Panc1 (cell line): ENCODE results near the gene ABHD4. TPM values are rescaled to one million over a fixed set of nuclear protein-coding genes. Genes with fewer than 3 reads are reported as not detected.

Source experiments
- ATAC-seq: fragments of 200-7000 bp; cut with Tn5 transposase; 2 replicates; pipeline ENCODE4 v1.9.1; 2020; ENCODE audit warnings: mild to moderate bottlenecking, moderate library complexity
- BruUV-seq: library from RNA; stranded (reverse); fragments of 400-500 nt; replicated peaks from 2 replicates; lab custom pipeline; 2021; lab: Mats Ljungman, UMichigan
- CTCF ChIA-PET: fragments of 300-600 bp; sonication (Branson Sonifier 250); formaldehyde crosslinking; loops from one replicate; lab custom pipeline; 2022; ENCODE audit warnings: antibody characterized with exemption; lab: Charles Lee
- POLR2A ChIA-PET: fragments of 300-600 bp; sonication (Branson Sonifier 250); formaldehyde crosslinking; loops from one replicate; lab custom pipeline; 2022; ENCODE audit warnings: antibody characterized with exemption; lab: Charles Lee
- DNase-seq: peaks from one replicate; pipeline ENCODE4 v3.0.0-alpha.2; 2010; ENCODE audit warnings: low read depth, low spot score
- H3K27ac ChIP-seq: 2 replicates; pipeline ENCODE4 v1.5.1; 2011; ENCODE audit warnings: mild to moderate bottlenecking, low read length, inconsistent platforms
- H3K27me3 ChIP-seq: fragments of 200-500 bp; sonication (Bioruptor generic); 2 replicates; pipeline ENCODE4 v1.6.0; 2014; ENCODE audit warnings: low read length, inconsistent platforms; ENCODE audit not compliant: control insufficient read depth, insufficient read depth
- H3K36me3 ChIP-seq: fragments of 200-500 bp; sonication (Bioruptor generic); 2 replicates; pipeline ENCODE4 v1.5.1; 2014; ENCODE audit warnings: inconsistent platforms, mild to moderate bottlenecking, low read length, moderate library complexity; ENCODE audit not compliant: control insufficient read depth, insufficient read depth
- H3K4me1 ChIP-seq: 2 replicates; pipeline ENCODE4 v1.5.1; 2011; ENCODE audit warnings: inconsistent platforms, mild to moderate bottlenecking, low read length, moderate library complexity; ENCODE audit not compliant: control insufficient read depth, insufficient read depth
- H3K4me3 ChIP-seq, 2 experiments: 2 replicates each; pipeline ENCODE4 v1.5.1; 2011 to 2012; ENCODE audit warnings: low read depth in 2 of 2, low read length in 2 of 2, mild to moderate bottlenecking in 2 of 2, inconsistent platforms in 1 of 2, moderate library complexity in 1 of 2
- H3K9me3 ChIP-seq: fragments of 200-500 bp; sonication (Bioruptor generic); 2 replicates; pipeline ENCODE4 v1.5.1; 2014; ENCODE audit warnings: low read depth, mild to moderate bottlenecking, inconsistent platforms, low read length, moderate library complexity; ENCODE audit not compliant: control insufficient read depth, insufficient read depth
- CTCF ChIP-seq: fragments of 450-650 bp; IDR thresholded peaks from 2 replicates; pipeline ENCODE4 v1.5.1; 2017; ENCODE audit warnings: mild to moderate bottlenecking
- POLR2AphosphoS5 ChIP-seq: IDR thresholded peaks from 2 replicates; pipeline ENCODE4 v1.6.1; 2012; ENCODE audit warnings: mild to moderate bottlenecking, low read depth, low read length, moderate library complexity
- SIN3A ChIP-seq: IDR thresholded peaks from 2 replicates; pipeline ENCODE4 v1.6.1; 2012; ENCODE audit warnings: low read depth, mild to moderate bottlenecking, low read length, moderate library complexity, borderline replicate concordance; ENCODE audit not compliant: insufficient read depth
- TCF7L2 ChIP-seq: IDR thresholded peaks from 2 replicates; pipeline ENCODE4 v1.6.1; 2011; ENCODE audit warnings: mild to moderate bottlenecking, low read depth, low read length, inconsistent platforms
- in situ Hi-C: cut with HindIII; loops from 2 replicates; pipeline ENCODE4 v1.10.0; 2016; ENCODE audit warnings: low sequenced_read_pairs, low pct_unique_long_range_greater_than_20kb
- intact Hi-C: fragments of 100-400 bp; cut with micrococcal nuclease; formaldehyde crosslinking; loops from one replicate; pipeline ENCODE4 v1.10.0; 2022; ENCODE audit not compliant: unreplicated experiment
- total RNA-seq: library from RNA; stranded (reverse); gene quantifications from one replicate; pipeline ENCODE4 v1.2.1, GENCODE V29; 2021; ENCODE audit not compliant: unreplicated experiment
- TF ChIP-seq, protein P1 (sequence below), 2 experiments: IDR thresholded peaks; 2 replicates each; pipeline ENCODE4 v1.6.1; 2011 to 2012; ENCODE audit warnings: low read depth in 2 of 2, control low read depth in 1 of 2, low read length in 1 of 2, mild to moderate bottlenecking in 1 of 2, moderate library complexity in 1 of 2; ENCODE audit not compliant: insufficient read depth in 1 of 2

The ABHD4 gene
- total RNA-seq, 1 experiment from 2014 or later = 5.1 TPM

DNA sequence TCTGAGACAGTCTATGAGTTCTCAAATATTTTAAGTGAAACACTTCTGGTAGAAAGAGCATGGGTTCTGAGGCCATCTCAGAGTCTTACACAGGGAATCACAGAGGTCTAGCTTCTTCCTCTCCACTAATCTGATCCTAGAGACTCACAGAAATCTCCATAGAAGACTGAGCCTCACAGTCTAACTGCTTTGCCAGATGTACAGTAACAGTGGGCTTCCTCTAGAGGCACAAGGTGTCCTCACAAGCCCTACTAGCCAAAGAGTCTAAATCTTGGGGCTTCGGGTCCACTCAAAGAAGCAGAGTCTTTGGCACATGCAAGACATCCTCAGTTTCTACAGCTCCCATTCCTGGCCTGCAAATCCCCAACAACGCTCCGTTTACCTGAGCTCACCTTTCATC, 32.0 kb downstream of the ABHD4 start:
- ChIA-PET POLR2A (no interaction called here), CTCF (no interaction called here)
- H3K27ac ChIP-seq = no peak overlapping the region
- no peaks in the 10 kb centered on the region for H3K4me1 ChIP-seq
- no peaks in the 10 kb centered on the region; the same call in 1 of the 2 replicates for H3K27me3 ChIP-seq
- no TSS peak for BruUV-seq
- TF ChIP-seq, protein P1, sequence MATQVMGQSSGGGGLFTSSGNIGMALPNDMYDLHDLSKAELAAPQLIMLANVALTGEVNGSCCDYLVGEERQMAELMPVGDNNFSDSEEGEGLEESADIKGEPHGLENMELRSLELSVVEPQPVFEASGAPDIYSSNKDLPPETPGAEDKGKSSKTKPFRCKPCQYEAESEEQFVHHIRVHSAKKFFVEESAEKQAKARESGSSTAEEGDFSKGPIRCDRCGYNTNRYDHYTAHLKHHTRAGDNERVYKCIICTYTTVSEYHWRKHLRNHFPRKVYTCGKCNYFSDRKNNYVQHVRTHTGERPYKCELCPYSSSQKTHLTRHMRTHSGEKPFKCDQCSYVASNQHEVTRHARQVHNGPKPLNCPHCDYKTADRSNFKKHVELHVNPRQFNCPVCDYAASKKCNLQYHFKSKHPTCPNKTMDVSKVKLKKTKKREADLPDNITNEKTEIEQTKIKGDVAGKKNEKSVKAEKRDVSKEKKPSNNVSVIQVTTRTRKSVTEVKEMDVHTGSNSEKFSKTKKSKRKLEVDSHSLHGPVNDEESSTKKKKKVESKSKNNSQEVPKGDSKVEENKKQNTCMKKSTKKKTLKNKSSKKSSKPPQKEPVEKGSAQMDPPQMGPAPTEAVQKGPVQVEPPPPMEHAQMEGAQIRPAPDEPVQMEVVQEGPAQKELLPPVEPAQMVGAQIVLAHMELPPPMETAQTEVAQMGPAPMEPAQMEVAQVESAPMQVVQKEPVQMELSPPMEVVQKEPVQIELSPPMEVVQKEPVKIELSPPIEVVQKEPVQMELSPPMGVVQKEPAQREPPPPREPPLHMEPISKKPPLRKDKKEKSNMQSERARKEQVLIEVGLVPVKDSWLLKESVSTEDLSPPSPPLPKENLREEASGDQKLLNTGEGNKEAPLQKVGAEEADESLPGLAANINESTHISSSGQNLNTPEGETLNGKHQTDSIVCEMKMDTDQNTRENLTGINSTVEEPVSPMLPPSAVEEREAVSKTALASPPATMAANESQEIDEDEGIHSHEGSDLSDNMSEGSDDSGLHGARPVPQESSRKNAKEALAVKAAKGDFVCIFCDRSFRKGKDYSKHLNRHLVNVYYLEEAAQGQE (IDR thresholded peaks at IDR 0.05; ENCODE audit: insufficient read depth in 1 of 2, low read depth in 2 of 2, low read length in 1 of 2) = no peak
- TF ChIP-seq POLR2AphosphoS5 (no peak), TCF7L2 (no peak), CTCF (no peak), SIN3A (no peak)
- H3K36me3 ChIP-seq = no peaks in the 10 kb centered on the region
- ATAC-seq (no peak), DNase-seq (no peak)
- no peaks in the 10 kb centered on the region; the same call in 1 of the 2 replicates for H3K9me3 ChIP-seq
- in situ Hi-C loops = no loop called here
- intact Hi-C loops = no loop called here
- H3K4me3 ChIP-seq = no peak overlapping the region

- in situ Hi-C loops = no loop called here
- no peak for DNase-seq
- Histone ChIP-seq H3K36me3 (no peaks in the 10 kb centered on the region), H3K27me3 (no peaks in the 10 kb centered on the region; the same call in 1 of the 2 replicates), H3K27ac (no peak overlapping the region), H3K4me3 (no peak overlapping the region), H3K4me1 (no peaks in the 10 kb centered on the region), H3K9me3 (no peaks in the 10 kb centered on the region; the same call in 1 of the 2 replicates)
- intact Hi-C loops = no loop called here
- no peak for ATAC-seq
- BruUV-seq = no TSS peak
- TF ChIP-seq SIN3A = no peak
- TF ChIP-seq, protein P1 (IDR thresholded peaks at IDR 0.05; ENCODE audit: insufficient read depth in 1 of 2, low read depth in 2 of 2, low read length in 1 of 2) = no peak
- no peak for TF ChIP-seq TCF7L2
- no peak for TF ChIP-seq POLR2AphosphoS5
- no peak for TF ChIP-seq CTCF
- ChIA-PET CTCF (no interaction called here), POLR2A (no interaction called here)
Observed at GRCh38 chr14:22630486-22630885, 32.4 kb downstream of the ABHD4 start.
